ENCODE results near the gene RAB19.
A peak's percentile ranks its signal among the peaks of the same experiment; 100 is the strongest.

RAB19 gene

GRCh38 chr7:140403878-140404564 is at the start of gene RAB19:
Gene RAB19 (plus strand): TSS chr7:140404058. CDS start chr7:140407647, 3,589 bp downstream.
- DNase-seq (ENCODE audit: low read depth), result peak; percentile 11

- DNase-seq (ENCODE audit: low read depth), result no peak
Measured at GRCh38 chr7:140358024-140358411, 45.8 kb upstream of the RAB19 start.

- DNase-seq (ENCODE audit: low read depth), result no peak
Measured at GRCh38 chr7:140358412-140359051, 45.3 kb upstream of the RAB19 start.

GRCh38 chr7:140360697-140361229 is 43.1 kb upstream of the RAB19 start:
- no peak for DNase-seq (ENCODE audit: low read depth)

GRCh38 chr7:140364819-140365218 is 39.0 kb upstream of the RAB19 start:
- DNase-seq (ENCODE audit: low read depth), result no peak

GRCh38 chr7:140367528-140367927 is 36.3 kb upstream of the RAB19 start:
- DNase-seq (ENCODE audit: low read depth), result no peak

- no peak for DNase-seq (ENCODE audit: low read depth)
Measured at GRCh38 chr7:140369294-140369693, 34.6 kb upstream of the RAB19 start.

GRCh38 chr7:140375323-140375722 is 28.5 kb upstream of the RAB19 start:
- DNase-seq (ENCODE audit: low read depth), result no peak

- DNase-seq (ENCODE audit: low read depth), result no peak
Measured at GRCh38 chr7:140375892-140376730, 27.7 kb upstream of the RAB19 start.

- DNase-seq (ENCODE audit: low read depth), result no peak
Measured at GRCh38 chr7:140383954-140384713, 19.7 kb upstream of the RAB19 start.

- no peak for DNase-seq (ENCODE audit: low read depth)
Measured at GRCh38 chr7:140384894-140385545, 18.8 kb upstream of the RAB19 start.

GRCh38 chr7:140389445-140389844 is 14.4 kb upstream of the RAB19 start:
- DNase-seq (ENCODE audit: low read depth), result no peak

- no peak for DNase-seq (ENCODE audit: low read depth)
Measured at GRCh38 chr7:140390034-140390433, 13.8 kb upstream of the RAB19 start.

- DNase-seq (ENCODE audit: low read depth), result no peak
Measured at GRCh38 chr7:140390466-140391190, 13.2 kb upstream of the RAB19 start.

- DNase-seq (ENCODE audit: low read depth), result no peak
Measured at GRCh38 chr7:140391634-140392033, 12.2 kb upstream of the RAB19 start.

- no peak for DNase-seq (ENCODE audit: low read depth)
Measured at GRCh38 chr7:140393756-140394306, 10.0 kb upstream of the RAB19 start.

- DNase-seq (ENCODE audit: low read depth), result peak; percentile 82
Measured at GRCh38 chr7:140397784-140398750, 5.8 kb upstream of the RAB19 start, which contains the start of gene SLC37A3. Gene SLC37A3 (minus strand): TSS chr7:140398530. CDS start chr7:140382526, 16,004 bp downstream.

GRCh38 chr7:140398821-140399220 is 5.0 kb upstream of the RAB19 start:
- no peak for DNase-seq (ENCODE audit: low read depth)

- no peak for DNase-seq (ENCODE audit: low read depth)
Measured at GRCh38 chr7:140400381-140400780, 3.5 kb upstream of the RAB19 start.

Data from stimulated activated CD8-positive, alpha-beta memory T cell treated with anti-CD3 and anti-CD28 coated beads, Interleukin-4, amount 100 ng/mL, for 24 hours (primary cell).